Subcutaneous adipose tissue (tissue), 4 donors: ENCODE measurements around the gene MAGI2. TPM values are rescaled to one million over a fixed set of nuclear protein-coding genes. Genes with fewer than 3 reads are reported as not detected.

Source experiments
- CTCF ChIP-seq: fragments of 450-650 bp; IDR thresholded peaks from one replicate; pipeline ENCODE4 v1.5.1; 2016; ENCODE audit warnings: low read depth, mild to moderate bottlenecking, control low read depth, antibody characterized with exemption, moderate library complexity
- total RNA-seq, 4 donors: library from RNA; depleted of rRNA; stranded (reverse); fragments of >200 nt; gene quantifications; one replicate each; pipeline ENCODE4 v1.1.0, GENCODE V29; 2016

Gene MAGI2
- total RNA-seq, 4 donors from 2014 or later: 13.7 to 22.9 (median 17.7) TPM

DNA sequence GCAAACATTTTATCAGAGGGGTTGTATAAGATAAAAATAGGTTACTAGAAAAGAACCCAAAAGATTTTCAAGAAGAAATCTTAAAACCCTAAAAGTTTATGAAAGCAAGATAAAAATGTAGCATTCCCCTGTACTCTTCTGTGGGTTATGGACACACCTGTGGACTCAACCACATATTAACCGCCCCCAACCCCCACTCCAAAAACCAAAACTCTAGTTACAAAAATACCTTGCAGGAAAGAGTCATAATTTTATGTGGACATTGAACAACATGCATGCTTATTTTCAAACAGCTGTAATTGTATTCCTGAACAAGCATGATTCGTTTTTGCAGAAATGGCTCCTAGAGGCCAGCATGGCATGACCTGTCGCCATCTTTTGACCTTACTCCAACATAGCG is 1188.0 kb downstream of the MAGI2 start:
- no peak for TF ChIP-seq CTCF

DNA sequence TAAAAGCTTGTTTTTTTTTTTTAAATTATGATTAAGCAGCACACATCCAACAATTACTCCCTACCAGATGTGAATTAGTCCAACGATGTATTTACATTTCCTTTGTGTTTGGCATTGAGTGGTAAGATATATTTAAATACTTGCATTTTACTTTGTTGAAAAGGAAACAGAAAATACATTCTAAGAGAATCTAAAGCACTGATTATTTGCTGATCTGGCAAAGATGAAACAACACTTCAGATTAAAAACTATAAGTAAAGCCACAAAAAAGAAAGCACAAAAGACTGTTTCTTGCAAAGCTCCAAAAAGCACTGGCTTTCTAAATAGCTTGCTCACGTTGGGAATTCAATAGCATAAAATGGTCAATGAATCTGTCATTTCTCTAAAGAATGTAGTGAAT is 1188.4 kb downstream of the MAGI2 start:
- TF ChIP-seq CTCF: no peak

GRCh38 chr7:78264105-78264504 is 1189.4 kb downstream of the MAGI2 start:
- no peak for TF ChIP-seq CTCF

DNA sequence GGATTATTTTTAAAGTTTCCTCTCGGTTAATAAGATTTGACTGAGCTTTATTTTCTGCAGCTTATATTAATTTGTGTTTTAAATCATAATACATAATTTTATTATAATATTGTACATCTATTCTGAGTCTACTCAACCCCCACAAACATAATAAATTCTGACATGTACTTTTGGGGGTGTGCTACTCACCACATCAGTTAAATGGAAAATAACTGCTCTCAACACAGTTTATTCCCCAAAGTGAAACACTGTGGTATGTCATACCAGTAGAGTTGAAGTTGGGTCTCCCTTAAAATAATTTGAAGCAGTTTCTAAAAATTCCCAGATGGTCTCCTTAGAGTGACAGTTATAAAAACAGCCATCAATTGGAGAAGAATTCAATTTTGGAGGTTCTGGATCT is 1191.7 kb downstream of the MAGI2 start:
- TF ChIP-seq CTCF: no peak

GRCh38 chr7:78261302-78261701 is 1192.2 kb downstream of the MAGI2 start:
- TF ChIP-seq CTCF: no peak

- no peak for TF ChIP-seq CTCF
Observed at GRCh38 chr7:78260826-78261225, 1192.6 kb downstream of the MAGI2 start.

DNA sequence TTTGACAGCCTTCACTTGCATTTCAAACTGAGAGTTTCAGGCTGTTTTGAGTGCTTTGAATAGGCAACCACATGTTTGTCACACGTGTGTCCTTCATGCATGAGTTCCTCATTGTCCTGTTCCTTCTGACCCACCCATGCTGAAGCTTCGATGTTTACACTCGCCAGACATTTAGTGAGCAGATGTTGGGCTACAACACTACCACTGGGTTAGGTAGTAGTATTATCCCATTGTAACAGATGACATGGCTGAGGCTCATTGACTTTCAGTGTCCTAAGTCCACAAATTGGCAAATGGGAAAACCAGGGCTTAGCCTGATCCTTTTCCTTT is 1198.8 kb downstream of the MAGI2 start:
- TF ChIP-seq CTCF: no peak
